GM23338 (cell line): ENCODE data around the gene LNX2. TPM values are rescaled to one million over a fixed set of nuclear protein-coding genes. Genes with fewer than 3 reads are reported as not detected.

Experiments
- ATAC-seq: fragments of 200-7000 bp; cut with Tn5 transposase; 3 replicates; pipeline ENCODE4 v1.9.1; 2020
- DNase-seq: peaks from one replicate; pipeline ENCODE4 v3.0.0-alpha.2; 2015; ENCODE audit warnings: low spot score
- H2AFZ ChIP-seq: fragments of 200-600 bp; sonication (generic); 2 replicates; pipeline ENCODE4 v1.8.0; 2016; ENCODE audit warnings: antibody characterized with exemption, mild to moderate bottlenecking, moderate library complexity
- H3F3A ChIP-seq: fragments of 200-600 bp; sonication (generic); replicated peaks from 2 replicates; pipeline ENCODE4 v1.8.0; 2017; ENCODE audit warnings: antibody characterized with exemption, mixed run types, low read depth
- H3K27ac ChIP-seq: fragments of 200-600 bp; sonication (generic); 2 replicates; pipeline ENCODE4 v1.6.1; 2016; ENCODE audit warnings: low read depth
- H3K27me3 ChIP-seq: fragments of 200-600 bp; sonication (generic); 2 replicates; pipeline ENCODE4 v1.8.0; 2016; ENCODE audit warnings: mild to moderate bottlenecking, mixed run types, moderate library complexity; ENCODE audit not compliant: insufficient read depth
- H3K36me3 ChIP-seq: fragments of 200-600 bp; sonication (generic); 2 replicates; pipeline ENCODE4 v1.8.0; 2016; ENCODE audit warnings: mild to moderate bottlenecking; ENCODE audit not compliant: insufficient read depth
- H3K4me1 ChIP-seq: fragments of 200-600 bp; sonication (generic); 2 replicates; pipeline ENCODE4 v1.8.0; 2016; ENCODE audit warnings: mild to moderate bottlenecking, moderate library complexity; ENCODE audit not compliant: insufficient read depth
- H3K4me2 ChIP-seq: fragments of 200-600 bp; sonication (generic); 2 replicates; pipeline ENCODE4 v1.7.1; 2017; ENCODE audit warnings: mixed run types
- H3K4me3 ChIP-seq: fragments of 200-600 bp; sonication (generic); 2 replicates; pipeline ENCODE4 v1.6.1; 2016; ENCODE audit warnings: mixed run types
- H3K79me2 ChIP-seq: fragments of 200-600 bp; sonication (generic); replicated peaks from 2 replicates; pipeline ENCODE4 v1.8.0; 2017; ENCODE audit warnings: mild to moderate bottlenecking; ENCODE audit not compliant: insufficient read depth
- H3K9me2 ChIP-seq: fragments of 200-600 bp; sonication (generic); 2 replicates; pipeline ENCODE4 v1.8.0; 2017; ENCODE audit not compliant: insufficient read depth
- H4K20me1 ChIP-seq: fragments of 200-600 bp; sonication (generic); replicated peaks from 2 replicates; pipeline ENCODE4 v1.8.0; 2017; ENCODE audit warnings: mild to moderate bottlenecking; ENCODE audit not compliant: insufficient read depth
- H3K27ac Mint-ChIP-seq: 2 replicates; pipeline ENCODE4 v1.8.0; 2020; ENCODE audit warnings: inconsistent platforms, mild to moderate bottlenecking, moderate library complexity, mixed read lengths
- H3K27me3 Mint-ChIP-seq: 3 replicates; pipeline ENCODE4 v1.8.0; 2022; ENCODE audit warnings: low read depth, mild to moderate bottlenecking, moderate library complexity, mixed read lengths, inconsistent platforms; ENCODE audit not compliant: insufficient read depth, poor library complexity
- H3K36me3 Mint-ChIP-seq: 3 replicates; pipeline ENCODE4 v1.8.0; 2021; ENCODE audit warnings: low read depth, mild to moderate bottlenecking, inconsistent platforms, moderate library complexity, mixed read lengths
- H3K4me1 Mint-ChIP-seq: 3 replicates; pipeline ENCODE4 v1.8.0; 2020; ENCODE audit warnings: mild to moderate bottlenecking, inconsistent platforms, mixed read lengths
- H3K4me3 Mint-ChIP-seq: 3 replicates; pipeline ENCODE4 v1.8.0; 2021; ENCODE audit warnings: moderate library complexity, mild to moderate bottlenecking, inconsistent platforms, mixed read lengths
- H3K9me3 Mint-ChIP-seq: 3 replicates; pipeline ENCODE4 v1.8.0; 2020; ENCODE audit warnings: moderate library complexity, mild to moderate bottlenecking, inconsistent platforms, mixed read lengths
- CTCF ChIP-seq, 2 experiments: fragments of 200-600 bp in 1 of 2; sonication (generic) in 1 of 2; conservative IDR thresholded peaks; 2 replicates each; pipeline versions ENCODE4 v1.5.1 to v1.6.1; 2016 to 2017; ENCODE audit warnings: antibody characterized with exemption in 2 of 2, low read depth in 2 of 2, mild to moderate bottlenecking in 2 of 2, moderate library complexity in 1 of 2
- NANOG ChIP-seq: IDR thresholded peaks from 2 replicates; pipeline ENCODE4 v1.6.1; 2016; ENCODE audit warnings: antibody characterized with exemption, borderline replicate concordance
- POLR2AphosphoS5 ChIP-seq: IDR thresholded peaks from 2 replicates; pipeline ENCODE4 v1.6.1; 2016; ENCODE audit warnings: antibody characterized with exemption, low read depth
- STAT1 ChIP-seq: IDR thresholded peaks from one replicate; pipeline ENCODE4 v1.6.1; 2016; ENCODE audit warnings: antibody characterized with exemption; ENCODE audit not compliant: unreplicated experiment
- polyA plus RNA-seq: library from polyadenylated mRNA; unstranded; fragments of >200 nt; fragmentation: Nextera tagmentation; extraction: Ambion mirVana; gene quantifications from 2 replicates; pipeline ENCODE4 v1.2.1, GENCODE V29; 2016
- total RNA-seq: library from RNA; depleted of rRNA; stranded (reverse); fragments of >200 nt; shearing (Covaris generic); gene quantifications from 2 replicates; pipeline ENCODE4 v1.2.3, GENCODE V29; 2014

Gene LNX2
- total and polyA plus RNA-seq, 2 experiments from 2014 or later: 3.7 to 18.0 TPM

GRCh38 chr13:27665333-27665732 is 45.0 kb upstream of the LNX2 start:
- H4K20me1 ChIP-seq: peaks cover 5% of the 10 kb centered on the region; the same call in 1 of the 2 replicates
- no peaks in the 10 kb centered on the region for H3F3A ChIP-seq
- H3K9me3 Mint-ChIP-seq: no peaks in the 10 kb centered on the region
- peaks cover 9% of the 10 kb centered on the region; the same call in 1 of the 3 replicates for H3K4me1 Mint-ChIP-seq
- H3K4me3 ChIP-seq: no peak overlapping the region
- H3K36me3 Mint-ChIP-seq: peaks cover 9% of the 10 kb centered on the region; the same call in 2 of the 3 replicates
- H3K27ac ChIP-seq: no peak overlapping the region
- H2AFZ ChIP-seq: no peak overlapping the region
- H3K4me2 ChIP-seq: no peak overlapping the region
- H3K27me3 Mint-ChIP-seq: peaks cover 3% of the 10 kb centered on the region
- H3K4me3 Mint-ChIP-seq: no peak overlapping the region
- no peaks in the 10 kb centered on the region for H3K36me3 ChIP-seq
- H3K27ac Mint-ChIP-seq: 0 out of 2 replicates have a peak overlapping the region, but pooled peaks have one; percentile 23
- TF ChIP-seq CTCF (conservative IDR thresholded peaks at IDR 0.05; ENCODE audit: low read depth in 2 of 2) (peak; percentile 52 to 55), NANOG (no peak)
- H3K9me2 ChIP-seq: no peaks in the 10 kb centered on the region
- H3K79me2 ChIP-seq: 0 out of 2 replicates have a peak, but pooled peaks cover 4% of the 10 kb centered on the region
- H3K27me3 ChIP-seq: no peaks in the 10 kb centered on the region
- DNase-seq: peak; percentile 69
- ATAC-seq: peak; percentile 41; the same call in 1 of the 3 replicates
- no peaks in the 10 kb centered on the region for H3K4me1 ChIP-seq

- Histone ChIP-seq H3K4me1 (no peaks in the 10 kb centered on the region), H3K36me3 (no peaks in the 10 kb centered on the region), H2AFZ (no peak overlapping the region), H3K4me3 (no peak overlapping the region), H3K79me2 (0 out of 2 replicates have a peak, but pooled peaks cover 4% of the 10 kb centered on the region), H3K27me3 (no peaks in the 10 kb centered on the region), H4K20me1 (peaks cover 5% of the 10 kb centered on the region; the same call in 1 of the 2 replicates), H3K9me2 (no peaks in the 10 kb centered on the region), H3K27ac (no peak overlapping the region), H3K4me2 (no peak overlapping the region), H3F3A (no peaks in the 10 kb centered on the region)
- Mint-ChIP-seq H3K4me3 (no peak overlapping the region), H3K27ac (no peak overlapping the region), H3K9me3 (no peaks in the 10 kb centered on the region), H3K4me1 (peaks cover 12% of the 10 kb centered on the region), H3K36me3 (peaks cover 9% of the 10 kb centered on the region; the same call in 2 of the 3 replicates), H3K27me3 (peaks cover 3% of the 10 kb centered on the region)
- TF ChIP-seq STAT1 (no peak), CTCF (conservative IDR thresholded peaks at IDR 0.05; ENCODE audit: low read depth in 2 of 2) (peak in 1 of 2 experiments; percentile 12; a peak in 1 of 4 replicates)
- peak; percentile 78 for ATAC-seq
- DNase-seq: peak; percentile 44
Observed at GRCh38 chr13:27663947-27664346, 43.6 kb upstream of the LNX2 start.

- Histone ChIP-seq H3K9me2 (no peaks in the 10 kb centered on the region), H3K79me2 (0 out of 2 replicates have a peak, but pooled peaks cover 4% of the 10 kb centered on the region), H2AFZ (no peak overlapping the region), H3K36me3 (no peaks in the 10 kb centered on the region), H3F3A (no peaks in the 10 kb centered on the region), H3K27ac (no peak overlapping the region), H3K4me3 (no peak overlapping the region), H4K20me1 (peaks cover 5% of the 10 kb centered on the region; the same call in 1 of the 2 replicates), H3K4me1 (no peaks in the 10 kb centered on the region), H3K4me2 (no peak overlapping the region), H3K27me3 (no peaks in the 10 kb centered on the region)
- TF ChIP-seq POLR2AphosphoS5: no peak
- ATAC-seq: no peak
- H3K4me1 Mint-ChIP-seq: peaks cover 12% of the 10 kb centered on the region
- H3K27ac Mint-ChIP-seq: no peak overlapping the region
- H3K9me3 Mint-ChIP-seq: no peaks in the 10 kb centered on the region
- DNase-seq: no peak
- H3K27me3 Mint-ChIP-seq: peaks cover 3% of the 10 kb centered on the region
- peaks cover 9% of the 10 kb centered on the region; the same call in 2 of the 3 replicates for H3K36me3 Mint-ChIP-seq
- H3K4me3 Mint-ChIP-seq: no peak overlapping the region
Observed at GRCh38 chr13:27662738-27663470, 42.6 kb upstream of the LNX2 start.
